ENCODE data around the gene NKAIN1.

NKAIN1 gene

DNA sequence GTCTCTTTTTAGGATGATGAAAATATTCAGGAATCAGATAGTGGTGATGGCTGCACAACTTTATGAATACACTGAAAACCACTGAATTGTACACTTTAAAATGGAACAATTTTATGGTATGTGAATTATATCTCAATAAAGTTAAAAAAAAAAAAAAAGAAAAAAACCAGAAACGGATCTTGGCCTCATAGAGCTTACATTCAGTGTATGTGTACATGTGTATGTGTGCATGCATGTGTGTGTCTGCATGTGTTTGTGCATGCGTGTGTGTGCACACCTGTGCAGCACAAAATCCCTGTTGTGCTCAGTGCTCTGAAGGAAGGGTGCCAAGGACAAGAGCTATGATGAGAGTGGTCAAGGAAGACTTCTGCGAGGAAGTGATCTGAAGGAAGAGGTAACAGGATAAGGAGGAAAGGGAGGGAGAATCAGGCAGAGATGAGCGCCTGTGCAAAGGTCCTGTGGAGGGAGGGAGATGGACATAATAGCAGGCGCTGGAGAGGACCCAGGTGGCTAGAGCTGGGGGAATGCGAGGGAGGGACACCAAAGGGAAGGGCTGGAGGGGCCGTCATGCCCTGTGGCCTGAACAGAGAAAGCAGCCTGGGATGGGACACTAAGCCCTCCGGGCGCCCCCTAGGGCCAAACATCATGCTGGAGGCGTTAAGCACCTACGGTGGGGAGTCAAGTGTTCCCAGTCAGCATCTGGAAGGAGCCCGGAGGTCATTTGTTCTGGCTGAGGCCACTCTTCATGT, 25.2 kb downstream of the NKAIN1 start:
- Histone ChIP-seq H3K9me3 (ENCODE audit: control insufficient read depth, insufficient read depth, low read depth, low read length) (no peaks in the 10 kb centered on the region), H3K27ac (ENCODE audit: extremely low read depth, low read depth, low read length) (no peak overlapping the region), H3K4me3 (ENCODE audit: low read depth, low read length) (no peak overlapping the region), H3K4me1 (ENCODE audit: control insufficient read depth, insufficient read depth, low read length) (no peaks in the 10 kb centered on the region), H3K36me3 (ENCODE audit: control insufficient read depth in 2 of 2, insufficient read depth in 1 of 2, low read length in 2 of 2) (no peaks in the 10 kb centered on the region)
- TF ChIP-seq, protein P1, sequence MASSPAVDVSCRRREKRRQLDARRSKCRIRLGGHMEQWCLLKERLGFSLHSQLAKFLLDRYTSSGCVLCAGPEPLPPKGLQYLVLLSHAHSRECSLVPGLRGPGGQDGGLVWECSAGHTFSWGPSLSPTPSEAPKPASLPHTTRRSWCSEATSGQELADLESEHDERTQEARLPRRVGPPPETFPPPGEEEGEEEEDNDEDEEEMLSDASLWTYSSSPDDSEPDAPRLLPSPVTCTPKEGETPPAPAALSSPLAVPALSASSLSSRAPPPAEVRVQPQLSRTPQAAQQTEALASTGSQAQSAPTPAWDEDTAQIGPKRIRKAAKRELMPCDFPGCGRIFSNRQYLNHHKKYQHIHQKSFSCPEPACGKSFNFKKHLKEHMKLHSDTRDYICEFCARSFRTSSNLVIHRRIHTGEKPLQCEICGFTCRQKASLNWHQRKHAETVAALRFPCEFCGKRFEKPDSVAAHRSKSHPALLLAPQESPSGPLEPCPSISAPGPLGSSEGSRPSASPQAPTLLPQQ (tag by site-specific recombination; IDR thresholded peaks at IDR 0.05), result no peak
- TF ChIP-seq ZSCAN16 (tag by site-specific recombination; IDR thresholded peaks at IDR 0.05) (no peak), GLIS2 (tag by site-specific recombination; IDR thresholded peaks at IDR 0.05) (no peak), ZNF664 (tag by site-specific recombination; IDR thresholded peaks at IDR 0.05) (peak; percentile 36; the same call in 1 of the 2 replicates), ZBTB21 (tag by site-specific recombination; IDR thresholded peaks at IDR 0.05) (no peak), ZNF701 (tag by site-specific recombination; IDR thresholded peaks at IDR 0.05) (no peak), ZNF132 (tag by site-specific recombination; IDR thresholded peaks at IDR 0.05; ENCODE audit: borderline replicate concordance) (no peak), ZNF623 (tag by site-specific recombination; IDR thresholded peaks at IDR 0.05) (peak; percentile 89), ZNF571 (tag by site-specific recombination; IDR thresholded peaks at IDR 0.05) (no peak)
- CTCF ChIA-PET, result interaction anchor here (0.9 to 1.1 kb wide), 2 partner anchors 8 to 30 kb away, joined by 3 to 4 read pairs; no protein-coding TSS in a partner anchor
- POLR2A ChIA-PET, result no interaction called here

DNA sequence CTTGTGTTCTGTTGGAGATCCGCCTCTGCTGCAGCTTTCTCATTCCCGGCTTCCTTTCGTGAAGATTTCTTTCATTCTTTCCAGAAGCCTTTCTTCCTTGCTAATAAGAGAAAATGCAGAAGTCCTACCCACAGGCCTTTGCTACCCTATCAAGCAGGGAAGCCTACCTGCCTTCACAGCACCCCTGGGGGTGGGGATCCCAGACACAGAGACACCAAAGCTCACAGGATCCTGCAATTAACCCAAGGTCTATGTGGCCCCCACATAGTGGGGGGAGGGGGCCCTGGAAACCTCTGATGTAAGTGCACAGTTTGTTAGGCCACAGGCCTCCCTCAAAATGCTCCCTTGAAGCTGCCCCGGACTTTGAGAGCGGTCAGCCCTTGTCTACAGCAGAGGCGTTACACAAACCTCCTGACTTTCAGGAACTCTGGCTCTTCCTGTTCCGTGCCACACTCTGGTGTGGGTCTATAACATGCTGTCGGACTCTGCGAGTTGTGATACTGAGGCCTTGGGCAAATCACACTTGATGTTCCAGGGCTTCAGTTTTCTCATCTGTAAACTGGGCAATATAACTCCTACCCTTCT, 31.2 kb downstream of the NKAIN1 start:
- H3K4me1 ChIP-seq (ENCODE audit: control insufficient read depth, insufficient read depth, low read length), result no peaks in the 10 kb centered on the region
- no peaks in the 10 kb centered on the region for H3K36me3 ChIP-seq (ENCODE audit: control insufficient read depth in 2 of 2, insufficient read depth in 1 of 2, low read length in 2 of 2)
- H3K4me3 ChIP-seq (ENCODE audit: low read depth, low read length), result no peak overlapping the region
- no peak for TF ChIP-seq ZNF211 (tag by site-specific recombination; IDR thresholded peaks at IDR 0.05; ENCODE audit: low read depth)
- TF ChIP-seq, protein P2, sequence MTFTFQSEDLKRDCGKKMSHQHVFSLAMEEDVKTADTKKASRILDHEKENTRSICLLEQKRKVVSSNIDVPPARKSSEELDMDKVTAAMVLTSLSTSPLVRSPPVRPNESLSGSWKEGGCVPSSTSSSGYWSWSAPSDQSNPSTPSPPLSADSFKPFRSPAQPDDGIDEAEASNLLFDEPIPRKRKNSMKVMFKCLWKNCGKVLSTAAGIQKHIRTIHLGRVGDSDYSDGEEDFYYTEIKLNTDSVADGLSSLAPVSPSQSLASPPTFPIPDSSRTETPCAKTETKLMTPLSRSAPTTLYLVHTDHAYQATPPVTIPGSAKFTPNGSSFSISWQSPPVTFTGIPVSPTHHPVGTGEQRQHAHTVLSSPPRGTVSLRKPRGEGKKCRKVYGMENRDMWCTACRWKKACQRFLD (tag by site-specific recombination; IDR thresholded peaks at IDR 0.05), result no peak
- no peak for TF ChIP-seq ZNF555 (tag by site-specific recombination; conservative IDR thresholded peaks at IDR 0.05)
- TF ChIP-seq ZNF2 (tag by site-specific recombination; IDR thresholded peaks at IDR 0.05), result no peak
- TF ChIP-seq ZNF571 (tag by site-specific recombination; IDR thresholded peaks at IDR 0.05), result no peak
- no peak for TF ChIP-seq ZNF626 (tag by site-specific recombination; IDR thresholded peaks at IDR 0.05)
- no peak for TF ChIP-seq ZNF335 (tag by site-specific recombination; conservative IDR thresholded peaks at IDR 0.05)
- no peak for TF ChIP-seq ZNF558 (tag by site-specific recombination; IDR thresholded peaks at IDR 0.05)
- TF ChIP-seq, protein P3, sequence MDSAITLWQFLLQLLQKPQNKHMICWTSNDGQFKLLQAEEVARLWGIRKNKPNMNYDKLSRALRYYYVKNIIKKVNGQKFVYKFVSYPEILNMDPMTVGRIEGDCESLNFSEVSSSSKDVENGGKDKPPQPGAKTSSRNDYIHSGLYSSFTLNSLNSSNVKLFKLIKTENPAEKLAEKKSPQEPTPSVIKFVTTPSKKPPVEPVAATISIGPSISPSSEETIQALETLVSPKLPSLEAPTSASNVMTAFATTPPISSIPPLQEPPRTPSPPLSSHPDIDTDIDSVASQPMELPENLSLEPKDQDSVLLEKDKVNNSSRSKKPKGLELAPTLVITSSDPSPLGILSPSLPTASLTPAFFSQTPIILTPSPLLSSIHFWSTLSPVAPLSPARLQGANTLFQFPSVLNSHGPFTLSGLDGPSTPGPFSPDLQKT (IDR thresholded peaks at IDR 0.05; ENCODE audit: borderline replicate concordance, low read depth, low read length), result no peak
- TF ChIP-seq ZNF214 (tag by site-specific recombination; IDR thresholded peaks at IDR 0.05; ENCODE audit: borderline replicate concordance), result no peak
- no peak for TF ChIP-seq ZNF514 (tag by site-specific recombination; IDR thresholded peaks at IDR 0.05)
- TF ChIP-seq ZNF16 (tag by site-specific recombination; IDR thresholded peaks at IDR 0.05; ENCODE audit: low read depth), result no peak
- no peak for TF ChIP-seq GLI2 (tag by site-specific recombination; IDR thresholded peaks at IDR 0.05; ENCODE audit: borderline replicate concordance, low read depth)
- TF ChIP-seq IKZF3 (tag by site-specific recombination; IDR thresholded peaks at IDR 0.05), result no peak
- TF ChIP-seq ZNF791 (tag by site-specific recombination; IDR thresholded peaks at IDR 0.05), result no peak
- ChIA-PET POLR2A (no interaction called here), CTCF (interaction anchor here (2.8 kb wide), 1 partner anchor 23 kb away, joined by 8 read pairs; no protein-coding TSS in a partner anchor)
- H3K27ac ChIP-seq (ENCODE audit: extremely low read depth, low read depth, low read length), result no peak overlapping the region
- H3K9me3 ChIP-seq (ENCODE audit: control insufficient read depth, insufficient read depth, low read depth, low read length), result no peaks in the 10 kb centered on the region

Data from HEK293 (cell line).